H1 (cell line): ENCODE results near the gene KRT80. TPM values are rescaled to one million over a fixed set of nuclear protein-coding genes. Genes with fewer than 3 reads are reported as not detected.

Experiments
- CTCF ChIA-PET: fragments of 300-600 bp; sonication (Branson Sonifier 250); formaldehyde crosslinking; loops from one replicate; lab custom pipeline; 2021; ENCODE audit not compliant: partially characterized antibody; lab: Charles Lee
- POLR2A ChIA-PET: fragments of 300-600 bp; sonication (Branson Sonifier 250); formaldehyde crosslinking; loops from one replicate; lab custom pipeline; 2021; ENCODE audit warnings: inconsistent platforms; ENCODE audit not compliant: partially characterized antibody; lab: Charles Lee
- DNase-seq, 2 experiments: peaks; one replicate each; pipeline versions ENCODE4 v3.0.0 to v3.0.0-alpha.2; 2010 to 2022; ENCODE audit warnings: low spot score in 2 of 2, low read depth in 1 of 2, mixed read lengths in 1 of 2
- FAIRE-seq: peaks from 2 replicates; lab custom pipeline; 2011; peaks lifted over from hg19 to GRCh38; lab: Jason Lieb, UNC
- H2AFZ ChIP-seq: 2 replicates; pipeline ENCODE4 v1.8.1; 2012; ENCODE audit warnings: low read length, inconsistent platforms
- H2AK5ac ChIP-seq: 2 replicates; pipeline ENCODE4 v1.6.1; 2013; ENCODE audit warnings: low read depth, low read length
- H2BK120ac ChIP-seq: replicated peaks from 2 replicates; pipeline ENCODE3; 2013; ENCODE audit warnings: low read depth, low read length, inconsistent platforms
- H2BK12ac ChIP-seq: 2 replicates; pipeline ENCODE4 v1.6.1; 2013; ENCODE audit warnings: low read depth, low read length
- H2BK15ac ChIP-seq: 2 replicates; pipeline ENCODE4 v1.6.1; 2013; ENCODE audit warnings: low read length
- H2BK20ac ChIP-seq: 2 replicates; pipeline ENCODE4 v1.6.1; 2013; ENCODE audit warnings: low read length
- H2BK5ac ChIP-seq: 2 replicates; pipeline ENCODE4 v1.6.1; 2013; ENCODE audit warnings: low read depth, low read length
- H3K14ac ChIP-seq: 2 replicates; pipeline ENCODE4 v1.6.1; 2013; ENCODE audit warnings: inconsistent platforms; ENCODE audit not compliant: insufficient read length
- H3K18ac ChIP-seq: 2 replicates; pipeline ENCODE4 v1.6.1; 2013; ENCODE audit warnings: low read length; ENCODE audit errors: extremely low read depth
- H3K23ac ChIP-seq: 2 replicates; pipeline ENCODE4 v1.6.1; 2013; ENCODE audit warnings: inconsistent platforms; ENCODE audit not compliant: insufficient read length
- H3K23me2 ChIP-seq: 2 replicates; pipeline ENCODE4 v1.6.1; 2013; ENCODE audit warnings: low read depth, low read length
- H3K27ac ChIP-seq: 2 replicates; pipeline ENCODE4 v1.6.1; 2011; ENCODE audit warnings: low read depth, low read length, inconsistent platforms
- H3K27me3 ChIP-seq, 4 experiments: replicated peaks in 1 of 4; 1 replicate in 1 of 4; 2 replicates in 3 of 4; pipeline versions ENCODE4 v1.6.1 to v1.8.1; 2011 to 2013; ENCODE audit warnings: low read length in 3 of 4, mild to moderate bottlenecking in 3 of 4, inconsistent platforms in 2 of 4, mixed read lengths in 2 of 4, moderate library complexity in 1 of 4; ENCODE audit not compliant: control insufficient read depth in 3 of 4, insufficient read depth in 3 of 4; ENCODE audit errors: extremely low read depth in 1 of 4
- H3K36me3 ChIP-seq, 4 experiments: 2 replicates each; pipeline versions ENCODE4 v1.6.1 to v1.8.1; 2011 to 2013; ENCODE audit warnings: mild to moderate bottlenecking in 4 of 4, low read length in 3 of 4, moderate library complexity in 2 of 4, control low read depth in 1 of 4, inconsistent platforms in 1 of 4; ENCODE audit not compliant: insufficient read depth in 4 of 4, control insufficient read depth in 2 of 4
- H3K4ac ChIP-seq: replicated peaks from 2 replicates; pipeline ENCODE3; 2013; ENCODE audit warnings: low read length, low read depth, mixed read lengths, inconsistent platforms; ENCODE audit not compliant: insufficient read length
- H3K4me1 ChIP-seq, 4 experiments: replicated peaks in 1 of 4; 1 replicate in 1 of 4; 2 replicates in 3 of 4; pipeline versions ENCODE4 v1.6.1 to v1.8.1; 2011 to 2013; ENCODE audit warnings: low read length in 3 of 4, inconsistent platforms in 2 of 4, mixed read lengths in 1 of 4; ENCODE audit not compliant: insufficient read depth in 4 of 4, control insufficient read depth in 3 of 4
- H3K4me2 ChIP-seq, 2 experiments: 2 replicates each; pipeline versions ENCODE4 v1.6.1 to v1.8.1; 2011 to 2013; ENCODE audit warnings: low read depth in 2 of 2, low read length in 2 of 2, control low read depth in 1 of 2, inconsistent platforms in 1 of 2, mild to moderate bottlenecking in 1 of 2; ENCODE audit not compliant: insufficient read depth in 1 of 2
- H3K4me3 ChIP-seq, 4 experiments: fragments of 200-600, 300-600 bp in 1 of 4; sonication (generic), shearing (Covaris generic), sonication (Bioruptor Twin) in 1 of 4; 2 replicates each; pipeline versions ENCODE4 v1.5.1 to v1.8.1; 2011 to 2016; ENCODE audit warnings: low read length in 4 of 4, low read depth in 3 of 4, control low read depth in 2 of 4, inconsistent platforms in 2 of 4, mild to moderate bottlenecking in 2 of 4, mixed read lengths in 1 of 4, moderate library complexity in 1 of 4; ENCODE audit not compliant: insufficient read depth in 2 of 4; ENCODE audit errors: extremely low read depth in 1 of 4
- H3K56ac ChIP-seq: replicated peaks from 2 replicates; pipeline ENCODE3; 2013; ENCODE audit warnings: low read depth, mild to moderate bottlenecking, mixed read lengths, low read length, inconsistent platforms; ENCODE audit not compliant: insufficient read length
- H3K79me1 ChIP-seq: 2 replicates; pipeline ENCODE4 v1.6.1; 2013; ENCODE audit warnings: low read depth, low read length, control low read depth
- H3K79me2 ChIP-seq, 2 experiments: 2 replicates each; pipeline versions ENCODE4 v1.6.1 to v1.8.1; 2012 to 2013; ENCODE audit warnings: low read length in 2 of 2, mild to moderate bottlenecking in 2 of 2, inconsistent platforms in 1 of 2; ENCODE audit not compliant: insufficient read depth in 2 of 2, control insufficient read depth in 1 of 2
- H3K9ac ChIP-seq, 4 experiments: replicated peaks in 1 of 4; 1 replicate in 1 of 4; 2 replicates in 3 of 4; pipeline versions ENCODE4 v1.6.1 to v1.8.1; 2011 to 2013; ENCODE audit warnings: low read depth in 3 of 4, low read length in 3 of 4, control low read depth in 2 of 4, mild to moderate bottlenecking in 2 of 4, moderate library complexity in 2 of 4, inconsistent platforms in 1 of 4; ENCODE audit errors: extremely low read depth in 1 of 4
- H3K9me3 ChIP-seq, 2 experiments: 2 replicates each; pipeline versions ENCODE4 v1.6.1 to v1.8.1; 2012 to 2013; ENCODE audit warnings: mild to moderate bottlenecking in 2 of 2, moderate library complexity in 2 of 2, control low read depth in 1 of 2, inconsistent platforms in 1 of 2, low read depth in 1 of 2, low read length in 1 of 2, mixed read lengths in 1 of 2; ENCODE audit not compliant: insufficient read depth in 2 of 2
- H4K20me1 ChIP-seq, 2 experiments: replicated peaks in 1 of 2; 2 replicates each; pipeline versions ENCODE3 to v1.8.1; 2011 to 2013; ENCODE audit warnings: inconsistent platforms in 2 of 2, low read length in 2 of 2, mild to moderate bottlenecking in 1 of 2; ENCODE audit not compliant: insufficient read depth in 2 of 2, control insufficient read depth in 1 of 2
- H4K5ac ChIP-seq: 2 replicates; pipeline ENCODE4 v1.6.1; 2013; ENCODE audit warnings: low read length, low read depth, mixed read lengths, inconsistent platforms; ENCODE audit not compliant: insufficient read length
- H4K8ac ChIP-seq: 2 replicates; pipeline ENCODE4 v1.8.0; 2013; ENCODE audit warnings: mild to moderate bottlenecking, moderate library complexity, low read length, inconsistent platforms; ENCODE audit not compliant: insufficient read depth; ENCODE audit errors: extremely low read depth
- H4K91ac ChIP-seq: replicated peaks from 2 replicates; pipeline ENCODE3; 2013; ENCODE audit warnings: low read length, mixed read lengths, inconsistent platforms; ENCODE audit not compliant: insufficient read length
- ASH2L ChIP-seq: fragments of 200-600, 300-600 bp; sonication (generic); IDR thresholded peaks from one replicate; pipeline ENCODE4 v1.7.1; 2017; ENCODE audit warnings: low read length
- BCL11A ChIP-seq, 2 experiments: IDR thresholded peaks; one replicate each; pipeline ENCODE4 v1.6.1; 2011; ENCODE audit warnings: low read depth in 2 of 2, low read length in 2 of 2, mild to moderate bottlenecking in 2 of 2
- CBX8 ChIP-seq: fragments of 300-800, 300-1000 bp; sonication (generic); IDR thresholded peaks from 2 replicates; pipeline ENCODE4 v1.7.1; 2016; ENCODE audit warnings: low read depth, low read length, borderline replicate concordance
- CHD2 ChIP-seq: IDR thresholded peaks from 2 replicates; pipeline ENCODE4 v1.6.1; 2012; ENCODE audit warnings: low read length, improper control_type of control experiment
- HDAC6 ChIP-seq: IDR thresholded peaks from one replicate; pipeline ENCODE4 v1.7.1; 2012; ENCODE audit warnings: low read depth, mild to moderate bottlenecking, inconsistent platforms, low read length, moderate library complexity
- MAFK ChIP-seq: IDR thresholded peaks from 2 replicates; pipeline ENCODE4 v1.6.1; 2012; ENCODE audit warnings: low read depth, mild to moderate bottlenecking, improper control_type of control experiment, low read length
- POLR2A ChIP-seq, 2 experiments: IDR thresholded peaks; 1 replicate in 1 of 2; 2 replicates in 1 of 2; pipeline ENCODE4 v1.6.1; 2011; ENCODE audit warnings: low read depth in 2 of 2, low read length in 2 of 2, mild to moderate bottlenecking in 2 of 2; ENCODE audit errors: control extremely low read depth in 1 of 2
- POU5F1 ChIP-seq: IDR thresholded peaks from 2 replicates; pipeline ENCODE4 v1.6.1; 2011; ENCODE audit warnings: low read depth, mild to moderate bottlenecking, low read length, moderate library complexity
- RBBP5 ChIP-seq: IDR thresholded peaks from 2 replicates; pipeline ENCODE4 v1.7.1; 2012; ENCODE audit warnings: low read depth, mild to moderate bottlenecking, inconsistent platforms, low read length, moderate library complexity, borderline replicate concordance
- RFX5 ChIP-seq: IDR thresholded peaks from 2 replicates; pipeline ENCODE4 v1.6.1; 2011; ENCODE audit warnings: low read depth, low read length, improper control_type of control experiment, borderline replicate concordance
- SRF ChIP-seq: IDR thresholded peaks from 2 replicates; pipeline ENCODE4 v1.6.1; 2011; ENCODE audit warnings: mild to moderate bottlenecking, low read depth, low read length, moderate library complexity
- TEAD4 ChIP-seq: IDR thresholded peaks from 2 replicates; pipeline ENCODE4 v1.6.1; 2012; ENCODE audit warnings: low read depth, low read length, inconsistent platforms, mixed read lengths
- WGBS, 2 experiments: shearing (Covaris generic) in 1 of 2; methylation state at CpG; one replicate each; pipeline versions ENCODE4 v1.1.6 to v1.1.7; 2013 to 2015; ENCODE audit warnings: low lambda C conversion rate in 2 of 2, mixed read lengths in 2 of 2, inconsistent platforms in 1 of 2, low coverage in 1 of 2, missing lambda C conversion rate in 1 of 2; ENCODE audit not compliant: insufficient replicate concordance in 2 of 2, insufficient coverage in 1 of 2, insufficient read length in 1 of 2; ENCODE audit errors: extremely low coverage in 1 of 2, missing lambda C conversion rate in 1 of 2; 5-methylcytosine and 5-hydroxymethylcytosine counted together
- polyA plus RNA-seq, 7 experiments: library from polyadenylated mRNA; depleted of rRNA in 3 of 7; stranded (reverse) in 5 of 7; unstranded in 2 of 7; fragments of >200 nt in 5 of 7; fragments of 200-250 nt in 2 of 7; gene quantifications; 1 replicate in 5 of 7; 2 replicates in 1 of 7; 4 replicates in 1 of 7; pipeline versions ENCODE4 v1.2.1 to v1.2.3, GENCODE V29; 2011 to 2013; ENCODE audit warnings: missing spikeins in 2 of 7, mixed read lengths in 2 of 7
- total RNA-seq: library from RNA; stranded (reverse); fragmentation: NEBNext Ultra II Directional; extraction: Animal tissue kit (Norgen Biotek cat#: 25700); gene quantifications from 2 replicates; pipeline ENCODE4 v1.2.1, GENCODE V29; 2021

Gene KRT80
- total and polyA plus RNA-seq, 2 of the 8 experiments (the other 6 are each of a cell fraction or from before 2014, with no cell fraction given), result 0.05 TPM; not detected in 1

DNA sequence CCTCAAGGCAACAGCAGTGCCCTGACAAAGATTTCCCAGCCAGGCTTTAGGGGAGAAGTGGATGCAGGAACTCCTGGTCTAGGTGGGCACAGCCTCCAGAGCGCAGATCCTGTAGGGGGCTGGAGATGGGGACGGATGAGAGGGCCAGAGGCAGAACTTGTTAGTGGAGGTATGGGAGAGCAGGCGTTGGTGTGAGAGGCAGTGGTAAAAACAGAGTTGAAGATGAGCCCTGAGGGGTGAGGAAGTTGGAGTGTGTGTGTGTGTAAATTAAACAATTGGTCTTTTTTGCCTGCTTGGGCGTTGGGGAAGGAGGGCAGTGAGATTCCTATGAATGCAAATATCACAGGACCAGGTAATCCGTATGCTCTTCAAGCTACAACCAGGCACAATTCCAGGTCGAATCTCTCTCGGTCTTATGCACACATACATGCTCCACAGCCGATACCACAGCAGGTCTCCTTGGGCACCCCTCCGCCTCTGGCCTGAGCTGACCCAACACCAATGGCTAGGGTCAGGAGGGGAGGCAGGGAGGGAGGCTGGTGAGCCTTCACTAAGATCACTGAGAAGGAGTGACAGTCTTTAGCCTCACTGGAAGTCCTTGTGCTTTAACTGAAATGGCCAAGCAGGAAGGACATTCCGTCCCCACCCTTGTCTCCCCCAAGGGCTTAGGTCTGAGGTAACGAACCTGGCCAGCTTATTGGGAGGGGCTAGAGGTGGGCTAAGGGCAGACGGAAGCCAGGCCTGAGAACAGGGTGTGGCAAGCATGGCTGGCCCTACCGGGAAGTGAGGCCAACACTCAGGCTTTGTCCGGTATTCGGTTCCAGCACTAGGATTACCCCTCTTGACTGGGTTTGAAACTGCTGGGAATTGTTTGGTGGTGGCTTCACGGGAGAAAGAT lies 39.7 kb upstream of the KRT80 start:
- H3K23me2 ChIP-seq, result peaks cover 8% of the 10 kb centered on the region; the same call in 1 of the 2 replicates
- no peak overlapping the region for H2BK120ac ChIP-seq
- no peak overlapping the region for H3K56ac ChIP-seq
- no peak overlapping the region for H3K4ac ChIP-seq
- FAIRE-seq, result no peak
- H4K91ac ChIP-seq, result no peak overlapping the region
- H3K9me3 ChIP-seq, result no peaks in the 10 kb centered on the region
- peaks cover 0 to 25% (median 18%) of the 10 kb centered on the region in 4 experiments; a peak in 6 of 7 replicates for H3K4me1 ChIP-seq
- peak overlapping the region; percentile 68; the same call in 1 of the 2 replicates for H2BK15ac ChIP-seq
- H3K79me2 ChIP-seq, result no peaks in the 10 kb centered on the region
- no peak overlapping the region for H4K5ac ChIP-seq
- peak overlapping the region; percentile 47 for H2AK5ac ChIP-seq
- peak overlapping the region; percentile 15; the same call in 1 of the 2 replicates for H3K18ac ChIP-seq
- peaks cover 0 to 50% (median 26%) of the 10 kb centered on the region in 4 experiments; a peak in 6 of 7 replicates for H3K27me3 ChIP-seq
- peak overlapping the region in 1 of 2 experiments; percentile 76; a peak in 1 of 4 replicates for H3K4me2 ChIP-seq
- H2AFZ ChIP-seq, result no peak overlapping the region
- no peak overlapping the region for H3K9ac ChIP-seq
- no peak overlapping the region; the same call in 1 of the 2 replicates for H2BK5ac ChIP-seq
- H3K27ac ChIP-seq, result no peak overlapping the region
- H3K4me3 ChIP-seq, result no peak overlapping the region
- H3K79me1 ChIP-seq, result no peaks in the 10 kb centered on the region
- no peak overlapping the region for H3K14ac ChIP-seq
- ChIA-PET CTCF (interaction anchor here (0.9 to 17.6 kb wide), 11 partner anchors 10 to 149 kb away, joined by 3 to 151 read pairs (median 6); no protein-coding TSS in a partner anchor), POLR2A (interaction anchor here (0.9 to 1.2 kb wide), 2 partner anchors 20 to 48 kb away, joined by 3 read pairs; no protein-coding TSS in a partner anchor)
- no peak overlapping the region for H4K8ac ChIP-seq
- no peaks in the 10 kb centered on the region for H3K36me3 ChIP-seq
- no peak for DNase-seq
- WGBS, 2 experiments, result 76% methylated on average over 16 of the region's 16 CpGs; no CpG with 5 or more reads in 1 of the 2 experiments
- H2BK12ac ChIP-seq, result peak overlapping the region; percentile 82
- no peaks in the 10 kb centered on the region for H4K20me1 ChIP-seq
- no peak overlapping the region for H3K23ac ChIP-seq
- peak overlapping the region; percentile 92 for H2BK20ac ChIP-seq
- TF ChIP-seq CHD2, result no peak
- TF ChIP-seq ASH2L, result no peak
- no peak for TF ChIP-seq TEAD4
- TF ChIP-seq HDAC6, result no peak
- TF ChIP-seq SRF, result no peak
- TF ChIP-seq RFX5, result no peak
- no peak for TF ChIP-seq POLR2A (IDR thresholded peaks at IDR 0.05; ENCODE audit: control extremely low read depth in 1 of 2, low read depth in 2 of 2, low read length in 2 of 2)
- TF ChIP-seq BCL11A (IDR thresholded peaks at IDR 0.05; ENCODE audit: low read depth in 2 of 2, low read length in 2 of 2), result no peak
- no peak for TF ChIP-seq CBX8
- no peak for TF ChIP-seq RBBP5
- no peak for TF ChIP-seq POU5F1
- TF ChIP-seq MAFK, result no peak
